C4-2B (cell line): ENCODE measurements around the gene TRIM8.

Experiments used
- CTCF ChIP-seq: fragments of 450-650 bp; conservative IDR thresholded peaks from 2 replicates; pipeline ENCODE4 v1.5.1; 2017; ENCODE audit warnings: mild to moderate bottlenecking
- ZFX ChIP-seq: fragments of 450-650 bp; IDR thresholded peaks from 2 replicates; pipeline ENCODE4 v1.6.1; 2017

- TF ChIP-seq CTCF (no peak), ZFX (no peak)
These were observed 17.0 kb upstream of the TRIM8 start for GRCh38 chr10:102627291-102627735.
